H7 (cell line): Measurements from ENCODE around the gene CELF2. TPM values are rescaled to one million over a fixed set of nuclear protein-coding genes. Genes with fewer than 3 reads are reported as not detected.

Experiments used
- DNase-seq: peaks from one replicate; pipeline ENCODE4 v3.0.0; 2012
- H3K27me3 ChIP-seq: 2 replicates; pipeline ENCODE4 v1.6.0; 2011; ENCODE audit warnings: mild to moderate bottlenecking, low read length; ENCODE audit not compliant: control insufficient read depth, insufficient read depth
- H3K36me3 ChIP-seq: replicated peaks from 2 replicates; pipeline ENCODE4 v1.5.1; 2011; ENCODE audit warnings: low read length; ENCODE audit not compliant: control insufficient read depth, insufficient read depth
- H3K4me3 ChIP-seq: 2 replicates; pipeline ENCODE4 v1.5.1; 2011; ENCODE audit warnings: low read depth, mild to moderate bottlenecking, control low read depth, low read length, moderate library complexity; ENCODE audit not compliant: insufficient read depth
- total RNA-seq: library from RNA; depleted of rRNA; stranded (reverse); fragments of >200 nt; shearing (Covaris generic); gene quantifications from 2 replicates; pipeline ENCODE4 v1.2.3, GENCODE V29; 2014; rRNA removed

The CELF2 gene
- 6.4 and 8.5 TPM in 2 replicates for total RNA-seq

GRCh38 chr10:11017570-11018431 lies at the start of gene CELF2:
CELF2 (plus strand) TSS chr10:11017872; CDS start chr10:11018090, 218 bp downstream.
- Histone ChIP-seq H3K4me3 (peak within 1 kb of the TSS; percentile 66), H3K27me3 (peaks cover 12% of the 10 kb centered on the region), H3K36me3 (no peaks in the 10 kb centered on the region)
- peak; percentile 92 for DNase-seq

- H3K27me3 ChIP-seq: no peaks in the 10 kb centered on the region
- no peak overlapping the region for H3K4me3 ChIP-seq
- H3K36me3 ChIP-seq: no peaks in the 10 kb centered on the region
- no peak for DNase-seq
These were observed 49.4 kb upstream of the CELF2 start for GRCh38 chr10:10968257-10968588.

GRCh38 chr10:10973310-10973709 lies 44.4 kb upstream of the CELF2 start:
- Histone ChIP-seq H3K4me3 (no peak overlapping the region), H3K36me3 (no peaks in the 10 kb centered on the region), H3K27me3 (no peaks in the 10 kb centered on the region)
- no peak for DNase-seq

GRCh38 chr10:10975647-10976046 lies 42.0 kb upstream of the CELF2 start:
- H3K36me3 ChIP-seq: no peaks in the 10 kb centered on the region
- no peaks in the 10 kb centered on the region for H3K27me3 ChIP-seq
- DNase-seq: no peak
- no peak overlapping the region for H3K4me3 ChIP-seq

- no peaks in the 10 kb centered on the region for H3K27me3 ChIP-seq
- DNase-seq: no peak
- no peak overlapping the region for H3K4me3 ChIP-seq
- no peaks in the 10 kb centered on the region for H3K36me3 ChIP-seq
These were observed 41.0 kb upstream of the CELF2 start for GRCh38 chr10:10976652-10977051.

- H3K4me3 ChIP-seq: no peak overlapping the region
- no peak for DNase-seq
- H3K36me3 ChIP-seq: no peaks in the 10 kb centered on the region
- no peaks in the 10 kb centered on the region for H3K27me3 ChIP-seq
These were observed 40.3 kb upstream of the CELF2 start for GRCh38 chr10:10977226-10977956.

- Histone ChIP-seq H3K27me3 (no peaks in the 10 kb centered on the region), H3K36me3 (no peaks in the 10 kb centered on the region), H3K4me3 (no peak overlapping the region)
- DNase-seq: no peak
These were observed 39.7 kb upstream of the CELF2 start for GRCh38 chr10:10977978-10978377.

GRCh38 chr10:10985361-10985760 lies 32.3 kb upstream of the CELF2 start:
- no peak for DNase-seq
- no peak overlapping the region for H3K4me3 ChIP-seq

GRCh38 chr10:10986606-10987005 lies 31.1 kb upstream of the CELF2 start:
- Histone ChIP-seq H3K27me3 (no peaks in the 10 kb centered on the region), H3K4me3 (no peak overlapping the region), H3K36me3 (no peaks in the 10 kb centered on the region)
- no peak for DNase-seq

More at GRCh38 chr10:10985361-10985760, 32.3 kb upstream of the CELF2 start:
- Histone ChIP-seq H3K36me3 (no peaks in the 10 kb centered on the region), H3K27me3 (no peaks in the 10 kb centered on the region)

GRCh38 chr10:10987111-10987510 lies 30.6 kb upstream of the CELF2 start:
- DNase-seq: no peak
- no peak overlapping the region for H3K4me3 ChIP-seq
- no peaks in the 10 kb centered on the region for H3K27me3 ChIP-seq
- H3K36me3 ChIP-seq: no peaks in the 10 kb centered on the region

- Histone ChIP-seq H3K4me3 (no peak overlapping the region), H3K27me3 (no peaks in the 10 kb centered on the region), H3K36me3 (no peaks in the 10 kb centered on the region)
- no peak for DNase-seq
These were observed 28.0 kb upstream of the CELF2 start for GRCh38 chr10:10989669-10990068.

GRCh38 chr10:10991144-10991543 lies 26.5 kb upstream of the CELF2 start:
- no peak for DNase-seq
- H3K4me3 ChIP-seq: no peak overlapping the region
- H3K27me3 ChIP-seq: no peaks in the 10 kb centered on the region

GRCh38 chr10:10992072-10992471 lies 25.6 kb upstream of the CELF2 start:
- no peak for DNase-seq
- H3K27me3 ChIP-seq: no peaks in the 10 kb centered on the region
- H3K4me3 ChIP-seq: no peak overlapping the region
- H3K36me3 ChIP-seq: no peaks in the 10 kb centered on the region

More at GRCh38 chr10:10991144-10991543, 26.5 kb upstream of the CELF2 start:
- no peaks in the 10 kb centered on the region for H3K36me3 ChIP-seq

GRCh38 chr10:10992961-10993714 lies 24.5 kb upstream of the CELF2 start:
- H3K36me3 ChIP-seq: no peaks in the 10 kb centered on the region
- DNase-seq: no peak

More at GRCh38 chr10:10992961-10993714, 24.5 kb upstream of the CELF2 start:
- no peaks in the 10 kb centered on the region for H3K27me3 ChIP-seq
- H3K4me3 ChIP-seq: no peak overlapping the region
